GM18909 (cell line): ENCODE measurements around the gene MTERF4.

Source experiments
- ATAC-seq: cut with Tn5 transposase; IDR thresholded peaks from one replicate; pipeline ENCODE4 v1.9.1; 2021; ENCODE audit warnings: mild to moderate bottlenecking; ENCODE audit not compliant: unreplicated experiment, poor library complexity

Gene MTERF4

DNA sequence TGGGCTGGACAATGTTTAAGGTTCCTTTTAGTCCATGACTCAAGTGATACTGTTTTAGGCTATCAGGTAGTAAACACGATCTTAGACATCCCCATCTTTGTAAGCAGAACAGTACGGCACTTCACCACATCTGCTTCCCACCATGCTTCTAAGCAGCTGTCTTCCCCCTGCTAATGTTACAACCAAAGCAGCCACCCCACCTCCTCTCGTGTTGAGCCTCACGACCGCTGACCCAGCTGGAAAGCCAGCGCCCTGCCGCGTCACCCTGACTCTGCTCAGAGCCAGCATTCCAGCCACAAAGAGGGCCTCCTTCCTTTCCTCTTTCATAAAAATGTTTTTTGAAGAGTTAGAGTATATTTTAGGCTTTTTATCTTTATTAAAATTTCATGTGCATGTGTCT is 9.4 kb downstream of the MTERF4 start:
- ATAC-seq: no peak

DNA sequence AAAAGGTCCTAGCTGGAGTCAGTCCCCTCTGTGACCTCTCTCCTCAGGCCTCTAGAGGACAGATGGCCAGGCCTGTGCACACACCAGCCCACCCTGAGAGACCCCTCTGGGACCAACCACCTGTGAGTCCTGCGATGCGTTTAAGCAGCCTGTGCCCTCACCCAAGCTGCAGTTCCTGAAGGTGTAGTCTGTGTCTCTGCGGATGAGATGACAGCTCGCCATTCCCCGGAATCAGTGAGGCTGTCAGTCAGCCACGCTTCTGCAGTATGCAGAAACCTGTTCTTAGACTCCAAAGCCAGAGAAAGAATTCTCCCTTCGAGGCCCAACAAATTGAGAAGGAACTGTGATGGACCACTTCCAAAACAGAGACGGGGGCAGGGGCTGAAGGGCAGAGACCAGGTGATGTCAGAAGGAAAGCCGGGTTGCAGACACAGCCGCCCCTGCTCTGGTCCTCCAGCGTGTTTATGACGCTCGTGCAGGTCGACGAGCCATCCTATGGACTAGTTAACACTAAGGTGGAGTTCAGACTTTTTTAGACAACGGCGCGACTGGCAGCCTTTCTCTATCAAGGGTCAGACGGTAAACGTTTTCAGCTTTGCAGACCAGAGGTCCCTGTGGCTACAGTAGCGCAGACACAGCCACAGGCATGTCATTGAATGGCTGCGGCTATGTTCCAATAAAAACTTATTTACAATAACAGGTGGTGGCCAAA is 10.2 kb downstream of the MTERF4 start:
- no peak for ATAC-seq

DNA sequence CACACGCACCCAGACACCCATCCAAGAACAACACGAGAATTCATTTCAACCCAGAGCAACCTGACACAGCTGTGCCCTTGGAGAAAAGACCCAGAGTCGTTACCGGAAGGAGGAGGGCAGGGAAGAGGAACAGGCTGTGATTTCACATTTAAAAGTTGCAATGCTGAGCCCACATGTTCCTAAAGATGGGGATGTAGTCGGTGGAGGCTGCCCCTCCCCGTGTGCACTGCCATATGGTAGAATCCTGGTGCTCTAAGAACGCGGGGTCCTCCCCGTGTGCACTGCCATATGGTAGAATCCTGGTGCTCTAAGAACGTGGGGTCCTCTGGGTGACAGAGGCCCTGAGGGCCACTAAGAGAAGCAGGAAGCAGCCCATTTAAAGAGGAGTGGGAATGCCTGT is 10.9 kb downstream of the MTERF4 start:
- no peak for ATAC-seq

DNA sequence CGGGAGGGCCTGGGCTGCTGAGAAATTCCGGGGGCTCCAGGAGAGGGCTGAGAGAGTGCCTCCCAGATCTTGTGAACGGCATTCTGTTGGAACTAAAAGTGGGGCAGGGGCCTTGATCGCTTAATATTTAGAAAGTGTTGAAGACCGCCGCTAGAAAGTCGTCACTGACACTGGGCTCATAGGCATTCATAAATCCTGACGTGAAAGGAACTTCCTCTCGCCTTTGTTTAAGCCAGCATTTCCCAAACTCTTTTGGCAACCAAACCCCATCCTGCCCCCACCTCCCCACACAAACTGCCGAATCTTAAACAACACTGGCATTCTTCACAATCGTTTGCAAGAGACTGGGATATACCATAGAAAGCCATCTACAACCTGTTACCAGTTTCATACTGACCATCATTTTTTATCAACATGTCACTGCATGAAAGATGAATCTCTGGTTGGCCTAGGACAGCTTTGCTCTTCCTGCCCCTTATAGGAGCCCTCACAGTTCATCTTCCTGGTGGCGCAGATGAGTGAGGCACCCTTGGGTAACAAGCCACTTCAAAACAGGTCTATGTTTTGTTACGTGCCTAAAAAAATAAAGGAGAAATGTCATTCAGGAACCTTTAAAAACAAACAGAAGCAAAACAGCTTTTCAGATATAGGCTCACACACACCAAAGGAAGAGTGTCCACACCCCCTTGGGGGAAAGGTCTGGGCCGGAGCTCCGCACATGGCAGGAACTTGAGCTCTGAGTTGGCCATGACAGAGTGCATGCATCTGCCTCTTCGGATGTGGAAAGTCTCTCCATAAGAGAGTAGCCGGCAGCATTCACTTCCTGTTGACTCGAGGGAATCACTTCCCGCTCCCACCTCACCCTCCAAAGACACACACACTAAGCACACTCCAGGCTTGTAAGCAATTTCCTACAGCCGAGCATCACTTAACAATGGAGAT is 13.0 kb downstream of the MTERF4 start:
- no peak for ATAC-seq

DNA sequence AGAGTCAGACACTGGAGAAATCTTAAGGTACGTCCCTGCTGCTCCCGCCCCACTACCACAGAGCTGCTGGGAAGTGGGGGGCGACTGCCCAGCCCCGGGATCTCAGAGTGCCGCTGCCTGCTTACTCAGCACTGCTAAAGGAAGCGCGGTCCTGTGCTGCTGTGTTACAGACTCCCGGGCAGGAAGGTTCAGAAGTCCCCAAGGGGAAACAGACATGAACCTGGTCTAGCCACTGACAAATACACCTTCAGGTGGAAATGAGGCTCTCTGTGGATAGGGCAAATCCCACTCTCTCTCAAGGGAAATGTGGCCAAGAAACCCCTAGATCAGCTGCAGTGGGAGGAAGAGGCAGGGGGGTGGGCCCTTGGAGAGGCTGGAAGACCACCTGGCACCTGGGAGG is 13.7 kb downstream of the MTERF4 start:
- ATAC-seq: peak; percentile 51

- ATAC-seq: peak; percentile 65
Measured at GRCh38 chr2:241087420-241088268, 14.4 kb downstream of the MTERF4 start.

GRCh38 chr2:241084856-241085444 is 17.1 kb downstream of the MTERF4 start:
- ATAC-seq: no peak

GRCh38 chr2:241083091-241083415 is 19.0 kb downstream of the MTERF4 start:
- ATAC-seq: no peak

GRCh38 chr2:241082341-241083090 is 19.6 kb downstream of the MTERF4 start:
- ATAC-seq: no peak

DNA sequence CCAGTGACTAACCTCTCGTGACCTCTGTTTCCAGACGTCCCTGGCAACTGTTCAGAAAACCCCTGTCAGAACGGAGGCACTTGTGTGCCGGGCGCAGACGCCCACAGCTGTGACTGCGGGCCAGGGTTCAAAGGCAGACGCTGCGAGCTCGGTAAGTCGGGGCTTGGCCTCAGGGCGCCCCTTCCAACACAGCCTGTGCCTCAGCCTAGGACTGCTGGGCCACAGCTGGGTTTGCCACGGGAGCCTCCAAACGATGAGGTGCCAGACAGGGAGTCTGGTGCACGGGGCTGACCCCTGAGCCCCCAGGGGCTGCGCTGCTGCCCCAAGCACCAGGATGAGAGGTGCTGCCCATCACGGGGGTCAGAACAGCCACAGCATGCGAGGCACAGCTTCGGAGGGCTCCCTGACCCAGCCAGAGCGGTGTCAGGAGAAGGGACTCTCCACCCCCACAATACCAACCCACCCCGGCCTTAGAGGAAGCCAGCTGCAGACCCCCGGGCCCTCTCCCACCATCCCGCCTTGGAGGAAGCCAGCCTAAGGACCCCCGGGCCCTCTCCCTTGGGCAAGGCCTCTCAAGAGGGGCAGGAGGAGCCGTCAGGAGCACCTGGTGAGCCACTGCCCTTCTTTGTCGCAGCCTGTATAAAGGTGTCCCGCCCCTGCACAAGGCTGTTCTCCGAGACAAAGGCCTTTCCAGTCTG is 20.3 kb downstream of the MTERF4 start:
- no peak for ATAC-seq

GRCh38 chr2:241081190-241081642 is 20.9 kb downstream of the MTERF4 start:
- ATAC-seq: no peak

- no peak for ATAC-seq
Measured at GRCh38 chr2:241080405-241081189, 21.5 kb downstream of the MTERF4 start.

- no peak for ATAC-seq
Measured at GRCh38 chr2:241074901-241075540, 27.1 kb downstream of the MTERF4 start.

DNA sequence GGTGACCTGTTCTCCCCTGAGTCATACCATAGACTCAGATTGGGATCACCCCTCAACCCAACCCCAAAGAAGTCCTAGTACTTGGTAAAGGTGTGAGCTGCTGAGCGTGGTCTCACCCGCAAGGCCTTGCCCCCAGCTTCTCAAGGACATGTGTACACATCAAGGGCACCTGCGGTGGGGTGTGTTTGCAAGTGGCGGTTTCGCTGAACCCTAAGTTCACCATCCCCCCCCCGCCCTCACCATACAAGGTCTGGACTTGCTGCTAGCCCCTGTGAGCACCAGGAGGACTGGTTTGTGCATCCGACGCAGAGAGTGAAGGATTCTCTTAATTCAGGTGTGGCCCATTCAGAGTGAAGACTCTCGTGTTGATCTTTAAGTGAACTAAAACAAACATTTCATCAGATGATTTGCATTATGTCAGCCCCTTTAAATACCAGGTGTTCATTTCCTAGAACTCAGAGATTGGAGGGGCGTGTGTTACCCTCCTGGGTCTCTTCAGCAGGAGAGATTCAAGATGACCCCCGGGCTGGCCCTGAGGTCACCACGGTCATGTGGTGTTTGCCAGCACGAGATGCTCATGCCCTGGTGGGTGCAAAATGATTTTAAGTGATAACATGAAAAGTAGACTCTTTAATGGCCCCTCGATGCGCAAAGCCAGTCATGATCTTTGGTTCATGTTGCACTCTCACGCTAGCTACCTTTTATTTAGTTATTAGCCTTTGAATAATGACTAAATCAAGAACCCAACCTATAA is 27.8 kb downstream of the MTERF4 start:
- ATAC-seq: no peak

DNA sequence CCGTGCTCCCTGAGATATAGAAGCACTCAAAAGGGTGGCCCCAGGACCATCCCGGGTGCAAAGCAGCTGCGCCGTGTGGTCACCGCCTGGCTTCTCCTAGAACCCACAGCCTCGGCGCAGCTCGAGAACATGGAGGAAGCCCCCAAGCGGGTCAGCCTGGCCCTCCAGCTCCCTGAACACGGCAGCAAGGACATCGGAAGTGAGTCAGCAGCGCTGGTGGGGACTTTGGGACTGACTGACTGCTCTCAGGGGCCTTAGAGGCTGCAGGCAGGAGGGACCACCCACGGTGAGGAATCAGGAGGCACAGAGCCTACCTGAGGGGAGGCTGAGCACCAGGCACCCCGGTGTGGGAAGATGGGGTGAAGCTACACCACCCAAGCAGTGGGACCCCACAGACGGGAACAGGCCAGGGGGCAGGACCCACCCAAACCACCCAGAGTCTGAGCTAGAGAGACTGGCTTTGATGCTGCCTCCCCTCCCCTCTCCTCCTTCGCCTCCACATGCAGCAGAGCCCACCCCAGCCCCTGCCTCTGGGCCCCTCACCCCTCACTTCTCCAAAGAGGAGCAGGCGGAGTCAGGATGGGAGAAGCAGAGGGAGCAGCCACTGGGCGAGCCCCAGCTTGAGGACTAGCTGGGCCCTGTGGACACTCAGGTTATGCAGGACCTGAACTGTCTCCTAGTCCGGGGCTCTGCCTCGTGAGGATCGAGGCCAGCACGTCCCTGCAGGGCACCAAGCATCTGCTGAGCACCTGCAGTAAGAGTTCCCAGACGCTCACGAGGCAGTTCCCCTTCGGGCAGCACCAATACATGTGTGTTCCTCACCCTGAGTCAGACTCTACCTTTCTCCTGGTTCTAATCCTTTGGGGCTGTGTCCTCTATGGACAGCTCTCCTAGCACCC is 28.7 kb downstream of the MTERF4 start:
- ATAC-seq: no peak

GRCh38 chr2:241072553-241073165 is 29.4 kb downstream of the MTERF4 start:
- ATAC-seq: no peak
